LNCaP clone FGC (cell line): ENCODE results near the gene COX6B1.

Experiments used
- DNase-seq: peaks from one replicate; pipeline ENCODE4 v3.0.0-alpha.2; 2011; ENCODE audit warnings: low read depth
- H3K4me3 ChIP-seq: 2 replicates; pipeline ENCODE4 v1.5.1; 2011; ENCODE audit warnings: mild to moderate bottlenecking, low read depth, low read length, control low read depth
- TF ChIP-seq, protein P1 (sequence below): IDR thresholded peaks from 2 replicates; pipeline ENCODE4 v1.5.1; 2012; ENCODE audit warnings: mild to moderate bottlenecking; ENCODE audit not compliant: control insufficient read depth, insufficient read depth; ENCODE audit errors: extremely low read depth

The COX6B1 gene

GRCh38 chr19:35621708-35622107 lies 26.4 kb upstream of the COX6B1 start:
- TF ChIP-seq, protein P1, sequence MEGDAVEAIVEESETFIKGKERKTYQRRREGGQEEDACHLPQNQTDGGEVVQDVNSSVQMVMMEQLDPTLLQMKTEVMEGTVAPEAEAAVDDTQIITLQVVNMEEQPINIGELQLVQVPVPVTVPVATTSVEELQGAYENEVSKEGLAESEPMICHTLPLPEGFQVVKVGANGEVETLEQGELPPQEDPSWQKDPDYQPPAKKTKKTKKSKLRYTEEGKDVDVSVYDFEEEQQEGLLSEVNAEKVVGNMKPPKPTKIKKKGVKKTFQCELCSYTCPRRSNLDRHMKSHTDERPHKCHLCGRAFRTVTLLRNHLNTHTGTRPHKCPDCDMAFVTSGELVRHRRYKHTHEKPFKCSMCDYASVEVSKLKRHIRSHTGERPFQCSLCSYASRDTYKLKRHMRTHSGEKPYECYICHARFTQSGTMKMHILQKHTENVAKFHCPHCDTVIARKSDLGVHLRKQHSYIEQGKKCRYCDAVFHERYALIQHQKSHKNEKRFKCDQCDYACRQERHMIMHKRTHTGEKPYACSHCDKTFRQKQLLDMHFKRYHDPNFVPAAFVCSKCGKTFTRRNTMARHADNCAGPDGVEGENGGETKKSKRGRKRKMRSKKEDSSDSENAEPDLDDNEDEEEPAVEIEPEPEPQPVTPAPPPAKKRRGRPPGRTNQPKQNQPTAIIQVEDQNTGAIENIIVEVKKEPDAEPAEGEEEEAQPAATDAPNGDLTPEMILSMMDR: no peak
- H3K4me3 ChIP-seq: no peak overlapping the region
- no peak for DNase-seq

DNA sequence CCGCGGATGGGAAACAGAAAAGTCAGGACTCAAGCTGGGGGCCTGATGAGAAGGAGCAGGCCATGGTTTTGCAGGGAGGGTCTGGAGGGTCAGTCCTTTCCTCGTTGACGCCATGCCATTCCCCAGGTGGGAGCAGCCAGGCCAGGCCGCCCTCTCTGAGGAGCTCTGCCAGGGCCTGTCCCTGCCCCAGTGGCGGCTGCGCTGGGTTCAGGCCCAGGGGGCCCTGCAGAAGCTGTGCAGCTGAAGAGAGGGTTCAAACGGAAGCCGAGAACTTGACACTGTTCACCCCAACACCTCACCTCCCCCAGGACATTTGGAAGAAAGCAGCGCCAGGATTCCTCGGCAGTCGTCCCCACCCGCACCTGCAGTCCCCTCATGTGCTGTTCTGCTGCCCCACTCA lies 25.4 kb upstream of the COX6B1 start:
- TF ChIP-seq, protein P1: no peak
- no peak overlapping the region for H3K4me3 ChIP-seq
- no peak for DNase-seq

- DNase-seq: no peak
- TF ChIP-seq, protein P1: no peak
- no peak overlapping the region for H3K4me3 ChIP-seq
These were observed 24.7 kb upstream of the COX6B1 start for GRCh38 chr19:35623327-35624010.

DNA sequence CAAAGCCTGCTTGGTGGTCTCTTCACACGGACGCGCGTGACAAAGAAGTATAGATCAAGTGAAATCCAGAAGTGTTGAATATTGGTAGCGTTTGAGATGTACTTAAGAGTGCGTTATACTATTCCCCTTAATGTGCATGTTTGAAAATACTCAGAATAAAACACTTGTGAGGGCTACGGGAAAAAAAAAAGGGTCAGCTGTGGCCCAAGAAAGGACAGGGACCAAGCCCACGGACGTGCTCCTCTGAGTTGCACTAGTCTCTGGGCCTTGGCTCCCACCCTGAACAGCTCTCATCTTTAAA lies 19.9 kb upstream of the COX6B1 start:
- TF ChIP-seq, protein P1: no peak
- DNase-seq: no peak
- H3K4me3 ChIP-seq: peak overlapping the region; percentile 100

DNA sequence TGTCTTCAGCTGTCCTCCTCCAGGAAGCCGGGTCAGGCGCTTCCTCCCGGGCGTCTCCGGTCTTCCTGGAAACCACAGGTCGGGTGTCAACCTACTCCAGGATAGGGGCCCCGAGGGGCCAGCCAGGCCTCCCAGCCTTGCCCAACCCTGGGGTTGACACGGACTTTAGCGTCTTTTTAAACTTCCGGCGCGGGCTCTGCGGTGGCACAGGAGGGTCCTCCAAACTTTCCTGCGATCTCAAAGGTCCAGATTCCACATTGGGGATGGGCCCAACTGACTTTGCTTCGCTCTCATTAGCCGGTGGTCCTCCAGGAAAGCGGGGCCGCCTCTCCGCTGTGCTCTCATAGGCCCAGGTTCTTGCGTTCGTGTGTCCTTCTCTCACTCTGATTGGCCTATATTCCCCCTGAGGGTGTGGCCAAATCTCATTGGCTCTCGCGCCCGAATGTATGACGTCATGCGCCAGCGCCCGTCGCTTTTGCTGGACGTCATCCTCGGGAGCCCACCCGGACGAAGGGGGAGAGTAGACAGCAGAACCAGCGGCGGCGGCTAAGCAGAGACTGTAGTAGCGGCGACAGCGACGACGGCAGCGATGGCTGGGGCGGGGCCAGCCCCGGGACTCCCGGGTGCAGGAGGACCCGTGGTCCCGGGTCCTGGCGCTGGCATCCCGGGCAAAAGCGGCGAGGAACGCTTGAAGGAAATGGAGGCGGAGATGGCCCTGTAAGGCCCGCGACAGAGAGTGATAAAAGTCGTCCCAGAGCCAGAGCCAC lies 19.4 kb upstream of the COX6B1 start, which contains the start of gene RBM42:
Gene RBM42, plus strand, starts transcription at position 472 of the 767 bp plus-strand sequence. Its CDS starts 118 bp downstream, at position 590.
- TF ChIP-seq, protein P1: no peak
- DNase-seq: peak; percentile 96
- peak within 1 kb of the TSS; percentile 100 for H3K4me3 ChIP-seq

- DNase-seq: no peak
- TF ChIP-seq, protein P1: no peak
- peak overlapping the region; percentile 100 for H3K4me3 ChIP-seq
These were observed 18.8 kb upstream of the COX6B1 start for GRCh38 chr19:35629332-35629633.
